HFFc6 (cell line): ENCODE results near the gene SERF2. TPM values are rescaled to one million over a fixed set of nuclear protein-coding genes. Genes with fewer than 3 reads are reported as not detected.
"Not testable (repeated sequence)": the region's sequence is repeated elsewhere in the genome, so short reads cannot be mapped to it uniquely, and the experiment has no call there.

Source experiments
- DNase-seq: peaks from one replicate; pipeline ENCODE4 v3.0.0-alpha.2; 2018
- H3K27ac Mint-ChIP-seq: 2 replicates; pipeline ENCODE4 v1.8.0; 2020; ENCODE audit warnings: mild to moderate bottlenecking, mixed read lengths
- H3K27me3 Mint-ChIP-seq: 2 replicates; pipeline ENCODE4 v1.8.0; 2021; ENCODE audit warnings: mild to moderate bottlenecking, moderate library complexity, mixed read lengths; ENCODE audit not compliant: insufficient read depth
- H3K36me3 Mint-ChIP-seq: 2 replicates; pipeline ENCODE4 v1.8.0; 2021; ENCODE audit warnings: low read depth, mixed read lengths
- H3K4me1 Mint-ChIP-seq: 2 replicates; pipeline ENCODE4 v1.8.0; 2020; ENCODE audit warnings: low read depth, mixed read lengths
- H3K4me3 Mint-ChIP-seq: 2 replicates; pipeline ENCODE4 v1.8.0; 2020; ENCODE audit warnings: mild to moderate bottlenecking, moderate library complexity, mixed read lengths
- H3K9me3 Mint-ChIP-seq: 2 replicates; pipeline ENCODE4 v1.8.0; 2020; ENCODE audit warnings: mild to moderate bottlenecking, mixed read lengths
- total RNA-seq, 6 experiments: library from RNA; stranded (reverse); fragmentation: NEBNext Ultra II Directional; extraction: Animal tissue kit (Norgen Biotek cat#: 25700); gene quantifications; 2 replicates in 1 of 6; 3 replicates in 5 of 6; pipeline ENCODE4 v1.2.3, GENCODE V29; 2021
- TF ChIP-seq, protein P1 (sequence below): fragments of 200-600 bp; sonication (generic); IDR thresholded peaks from 2 replicates; pipeline ENCODE4 v1.5.0; 2021; ENCODE audit warnings: antibody characterized with exemption, mild to moderate bottlenecking

The SERF2 gene
- total RNA-seq, 6 experiments from 2014 or later = 908 to 1,158 (median 1,046) TPM

DNA sequence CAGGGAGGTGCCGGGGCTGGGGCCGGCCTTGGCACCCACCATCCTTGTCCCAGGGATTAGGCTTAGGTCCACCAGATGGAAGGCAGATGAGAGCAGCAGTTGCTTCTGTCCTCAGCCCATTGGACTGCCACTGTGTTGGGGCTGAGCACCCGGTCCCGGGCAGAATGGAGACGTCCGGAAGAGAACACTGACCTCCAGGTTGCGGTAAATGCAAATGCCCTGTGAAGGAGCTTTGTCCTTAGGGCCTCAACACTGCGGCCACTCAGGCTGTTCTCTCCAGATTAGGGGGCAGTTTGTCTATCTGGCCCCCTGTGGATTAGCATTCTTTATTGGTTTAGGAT lies 7.8 kb downstream of the SERF2 start, which contains the start of gene SERINC4:
Gene SERINC4 (minus strand): TSS at position 276 of the 341 bp plus-strand sequence. CDS start 234 bp downstream, at position 42.
- peaks cover 65% of the 10 kb centered on the region for H3K36me3 Mint-ChIP-seq
- H3K4me1 Mint-ChIP-seq = peaks cover 57% of the 10 kb centered on the region

DNA sequence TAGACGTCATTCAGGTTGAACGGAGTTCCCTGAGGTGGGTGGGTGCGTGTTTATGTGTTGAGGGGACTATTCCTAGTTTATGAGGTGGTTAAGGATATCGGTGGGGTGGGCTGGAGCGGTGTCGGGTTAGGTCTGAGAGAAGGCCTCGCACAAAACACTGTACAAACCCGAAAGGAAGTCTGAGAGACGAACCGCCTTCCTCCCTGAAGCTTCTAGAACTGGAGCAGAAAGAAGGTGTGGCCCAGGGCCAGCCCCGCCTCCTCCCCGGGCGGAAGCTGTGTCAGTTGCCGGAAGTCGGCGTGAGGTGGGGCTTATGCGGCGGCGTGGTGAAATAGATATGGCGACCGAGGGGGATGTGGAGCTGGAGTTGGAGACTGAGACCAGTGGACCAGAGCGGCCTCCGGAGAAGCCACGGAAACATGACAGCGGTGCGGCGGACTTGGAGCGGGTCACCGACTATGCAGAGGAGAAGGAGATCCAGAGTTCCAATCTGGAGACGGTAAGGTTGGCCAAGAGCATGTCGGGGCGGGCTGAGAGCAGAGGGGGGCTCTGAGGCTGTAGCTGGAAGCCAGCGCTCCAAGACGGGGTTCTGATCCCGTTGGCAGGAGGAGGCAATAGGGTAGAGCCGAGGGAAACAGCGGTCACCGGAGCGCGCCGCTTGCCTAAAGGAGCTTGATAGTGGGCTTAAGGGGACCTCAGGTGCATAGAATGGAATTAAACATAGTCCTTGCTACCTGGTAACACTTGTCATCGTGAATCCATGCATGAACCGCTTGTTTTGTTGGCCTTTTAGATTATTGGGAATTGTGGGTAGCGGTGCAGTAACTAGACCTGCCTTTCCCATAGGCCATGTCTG lies 8.4 kb downstream of the SERF2 start, which contains the start of gene HYPK:
Gene HYPK (plus strand): TSS at position 314 of the 856 bp plus-strand sequence. CDS start 24 bp downstream, at position 338.
- Mint-ChIP-seq H3K27me3 (peaks cover 12% of the 10 kb centered on the region), H3K27ac (peak within 1 kb of the TSS; percentile 95), H3K36me3 (peaks cover 64% of the 10 kb centered on the region), H3K9me3 (no peaks in the 10 kb centered on the region), H3K4me1 (peaks cover 51% of the 10 kb centered on the region), H3K4me3 (peak within 1 kb of the TSS; percentile 95)
- peak; percentile 82 for DNase-seq
- TF ChIP-seq, protein P1, sequence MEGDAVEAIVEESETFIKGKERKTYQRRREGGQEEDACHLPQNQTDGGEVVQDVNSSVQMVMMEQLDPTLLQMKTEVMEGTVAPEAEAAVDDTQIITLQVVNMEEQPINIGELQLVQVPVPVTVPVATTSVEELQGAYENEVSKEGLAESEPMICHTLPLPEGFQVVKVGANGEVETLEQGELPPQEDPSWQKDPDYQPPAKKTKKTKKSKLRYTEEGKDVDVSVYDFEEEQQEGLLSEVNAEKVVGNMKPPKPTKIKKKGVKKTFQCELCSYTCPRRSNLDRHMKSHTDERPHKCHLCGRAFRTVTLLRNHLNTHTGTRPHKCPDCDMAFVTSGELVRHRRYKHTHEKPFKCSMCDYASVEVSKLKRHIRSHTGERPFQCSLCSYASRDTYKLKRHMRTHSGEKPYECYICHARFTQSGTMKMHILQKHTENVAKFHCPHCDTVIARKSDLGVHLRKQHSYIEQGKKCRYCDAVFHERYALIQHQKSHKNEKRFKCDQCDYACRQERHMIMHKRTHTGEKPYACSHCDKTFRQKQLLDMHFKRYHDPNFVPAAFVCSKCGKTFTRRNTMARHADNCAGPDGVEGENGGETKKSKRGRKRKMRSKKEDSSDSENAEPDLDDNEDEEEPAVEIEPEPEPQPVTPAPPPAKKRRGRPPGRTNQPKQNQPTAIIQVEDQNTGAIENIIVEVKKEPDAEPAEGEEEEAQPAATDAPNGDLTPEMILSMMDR = no peak

More for the DNA sequence above, 7.8 kb downstream of the SERF2 start, which contains the start of gene SERINC4:
- H3K9me3 Mint-ChIP-seq = no peaks in the 10 kb centered on the region
- TF ChIP-seq, protein P1 = no peak
- DNase-seq = no peak
- peaks cover 17% of the 10 kb centered on the region for H3K27me3 Mint-ChIP-seq
- peak within 1 kb of the TSS; percentile 95 for H3K27ac Mint-ChIP-seq
- H3K4me3 Mint-ChIP-seq = peak within 1 kb of the TSS; percentile 95

DNA sequence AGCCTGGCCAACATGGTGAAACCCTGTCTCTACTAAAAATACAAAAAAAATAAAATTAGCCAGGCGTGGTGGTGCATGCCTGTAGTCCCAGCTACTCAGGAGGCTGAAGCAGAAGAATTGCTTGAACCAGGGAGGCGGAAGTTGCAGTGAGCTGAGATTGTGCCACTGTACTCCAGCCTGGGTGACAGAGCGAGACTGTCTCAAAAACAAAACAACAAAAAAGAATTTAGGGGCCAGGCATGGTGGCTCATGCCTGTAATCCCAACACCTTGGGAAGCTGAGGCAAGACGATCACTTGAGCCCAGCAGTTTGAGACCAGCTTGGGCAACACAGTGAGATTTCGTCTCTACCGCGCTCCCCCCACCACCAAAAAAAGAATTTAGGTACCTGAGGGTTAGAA lies 10.6 kb downstream of the SERF2 start:
- not testable (repeated sequence) for H3K27ac Mint-ChIP-seq, DNase-seq, H3K9me3 Mint-ChIP-seq, H3K4me3 Mint-ChIP-seq
- H3K36me3 Mint-ChIP-seq = peaks cover 66% of the 10 kb centered on the region
- peaks cover 30% of the 10 kb centered on the region for H3K4me1 Mint-ChIP-seq
- peaks cover 11% of the 10 kb centered on the region for H3K27me3 Mint-ChIP-seq

DNA sequence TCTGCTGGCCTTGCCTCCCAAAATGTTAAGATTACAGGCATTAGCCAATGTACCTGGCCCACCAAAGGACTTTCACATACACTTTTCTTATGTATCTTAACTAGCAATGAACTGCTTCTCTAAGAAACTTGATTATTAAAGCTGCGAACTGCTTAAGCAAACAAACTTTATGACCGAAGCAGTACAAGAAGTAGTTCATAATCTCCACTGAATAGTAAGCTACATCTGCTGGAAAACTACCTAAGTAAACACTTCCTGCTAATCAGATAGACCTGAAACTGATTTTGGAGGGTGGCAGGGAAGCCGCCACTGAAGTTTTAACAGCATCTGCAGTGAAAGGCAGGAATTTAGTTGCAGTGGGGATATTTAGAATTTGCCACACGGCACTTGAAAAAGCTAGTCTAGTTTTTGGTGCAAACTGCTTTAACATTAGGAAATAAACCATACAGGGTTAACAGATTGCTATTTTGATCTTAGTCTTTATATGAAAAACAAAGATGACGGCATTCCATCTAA lies 16.4 kb downstream of the SERF2 start:
- Mint-ChIP-seq H3K4me3 (no peak overlapping the region), H3K9me3 (no peaks in the 10 kb centered on the region), H3K27ac (no peak overlapping the region), H3K4me1 (peaks cover 4% of the 10 kb centered on the region; the same call in 1 of the 2 replicates), H3K36me3 (peaks cover 51% of the 10 kb centered on the region), H3K27me3 (no peaks in the 10 kb centered on the region; the same call in 1 of the 2 replicates)
- TF ChIP-seq, protein P1 = no peak
- no peak for DNase-seq

DNA sequence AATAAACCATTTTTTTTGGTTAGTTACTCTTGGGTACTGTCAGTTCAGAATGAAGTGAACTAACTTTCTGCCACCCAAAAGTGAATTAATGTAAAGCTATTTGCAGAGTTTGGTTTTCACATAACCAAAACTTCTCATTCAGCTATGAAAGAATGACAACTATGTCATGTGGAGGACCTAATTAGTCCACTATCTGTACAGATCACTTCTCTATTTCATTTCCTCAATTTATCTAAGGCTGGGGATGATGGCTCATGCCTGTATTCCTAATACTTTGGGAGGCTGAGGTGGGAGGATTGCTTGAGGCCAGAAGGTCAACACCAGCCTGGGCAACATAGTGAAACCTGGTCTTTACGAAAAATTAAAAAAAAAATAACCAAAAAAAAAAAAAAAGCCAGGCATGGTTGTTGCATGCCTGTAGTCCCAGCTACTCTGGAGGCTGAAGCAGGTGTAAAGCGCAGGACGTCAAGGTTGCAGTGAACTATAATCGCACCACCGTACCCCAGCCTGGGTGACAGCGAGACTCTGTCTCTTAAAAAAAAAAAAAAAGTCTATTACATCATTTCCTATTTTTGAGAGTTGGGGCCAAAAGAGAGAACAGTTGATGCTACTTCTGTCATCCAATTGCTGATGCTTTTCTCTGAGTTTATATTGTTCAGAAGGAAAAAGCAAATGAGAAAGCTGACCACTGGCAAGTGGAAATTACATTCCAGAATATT lies 17.0 kb downstream of the SERF2 start:
- peaks cover 4% of the 10 kb centered on the region; the same call in 1 of the 2 replicates for H3K4me1 Mint-ChIP-seq
- H3K27ac Mint-ChIP-seq = no peak overlapping the region
- H3K9me3 Mint-ChIP-seq = no peaks in the 10 kb centered on the region
- no peak overlapping the region for H3K4me3 Mint-ChIP-seq
- no peaks in the 10 kb centered on the region; the same call in 1 of the 2 replicates for H3K27me3 Mint-ChIP-seq
- TF ChIP-seq, protein P1 = no peak
- H3K36me3 Mint-ChIP-seq = peaks cover 49% of the 10 kb centered on the region
- DNase-seq = no peak

DNA sequence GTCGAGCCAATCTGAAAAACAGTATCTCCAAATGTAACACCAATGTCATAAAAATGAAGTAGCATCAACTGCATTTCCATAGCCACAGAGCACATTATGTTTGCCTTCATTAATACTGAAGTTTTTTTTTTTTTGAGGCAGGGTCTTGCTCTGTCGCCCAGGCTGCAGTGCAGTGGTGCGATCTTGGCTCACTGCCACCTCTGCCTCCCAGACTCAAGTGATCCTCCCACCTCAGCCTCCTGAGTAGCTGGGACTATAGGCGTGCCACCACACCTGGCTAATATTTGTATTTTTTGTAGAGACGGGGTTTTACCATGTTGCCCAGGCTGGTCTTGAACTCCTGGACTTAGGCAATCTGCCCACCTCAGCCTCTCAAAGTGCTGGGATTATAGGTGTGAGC lies 22.9 kb downstream of the SERF2 start:
- not testable (repeated sequence) for H3K4me3 Mint-ChIP-seq, H3K27me3 Mint-ChIP-seq, H3K4me1 Mint-ChIP-seq, DNase-seq, H3K9me3 Mint-ChIP-seq, H3K27ac Mint-ChIP-seq
- H3K36me3 Mint-ChIP-seq = peaks cover 32% of the 10 kb centered on the region
